ENCODE data around the gene RBPJ.

RBPJ gene

DNA sequence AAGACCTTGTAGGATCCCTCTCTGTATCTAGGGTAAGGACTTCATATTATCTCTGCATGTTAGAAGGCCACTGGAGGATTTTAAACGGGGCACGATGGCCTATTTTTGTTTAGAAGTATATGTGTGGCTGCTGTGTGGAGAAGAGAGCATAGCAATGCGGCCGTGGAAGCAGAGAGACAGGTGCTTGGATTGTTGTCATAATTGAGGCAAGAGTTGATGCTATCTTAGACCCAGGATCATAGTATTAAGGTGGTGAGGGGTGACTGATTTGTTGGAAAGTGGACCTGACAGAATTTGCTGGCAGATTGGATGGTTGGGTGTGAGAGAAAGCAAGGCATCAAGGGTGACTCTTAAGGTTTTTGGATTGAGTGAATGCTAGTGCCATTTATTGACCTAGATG, 106.1 kb downstream of the RBPJ start:
- H3K4me3 ChIP-seq (ENCODE audit: low read length) = no peak overlapping the region
- H3K9ac ChIP-seq (ENCODE audit: low read length) = no peak overlapping the region
- H3K9me3 ChIP-seq (ENCODE audit: control insufficient read depth, low read length) = no peaks in the 10 kb centered on the region
- H3K4me1 ChIP-seq (ENCODE audit: control insufficient read depth, insufficient read depth, low read length) = peaks cover 8% of the 10 kb centered on the region
- H3K27me3 ChIP-seq (replicated peaks; ENCODE audit: control insufficient read depth, insufficient read depth, low read length) = no peaks in the 10 kb centered on the region
- peaks cover 68% of the 10 kb centered on the region for H3K36me3 ChIP-seq (ENCODE audit: control insufficient read depth, insufficient read depth, low read length, severe bottlenecking)
- DNase-seq (ENCODE audit: low read depth) = no peak

DNA sequence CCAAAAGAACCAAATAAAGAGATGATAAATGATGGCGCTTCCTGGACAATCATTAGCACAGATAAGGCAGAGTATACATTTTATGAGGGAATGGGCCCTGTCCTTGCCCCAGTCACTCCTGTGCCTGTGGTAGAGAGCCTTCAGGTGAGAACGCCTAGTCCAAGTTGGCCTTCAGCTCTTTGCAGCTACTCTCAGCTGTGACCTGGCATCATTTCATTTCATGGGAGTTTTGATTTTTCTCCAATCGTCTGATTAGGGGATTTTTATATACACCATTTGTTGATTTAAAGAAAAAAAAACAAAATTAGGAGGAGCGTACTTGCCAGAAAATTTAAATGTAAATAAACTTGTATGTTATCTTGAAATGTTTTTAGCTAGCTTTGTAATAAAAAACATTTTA, 109.1 kb downstream of the RBPJ start:
- no peak for DNase-seq (ENCODE audit: low read depth)
- no peaks in the 10 kb centered on the region for H3K9me3 ChIP-seq (ENCODE audit: control insufficient read depth, low read length)
- H3K9ac ChIP-seq (ENCODE audit: low read length) = no peak overlapping the region
- peaks cover 23% of the 10 kb centered on the region for H3K4me1 ChIP-seq (ENCODE audit: control insufficient read depth, insufficient read depth, low read length)
- H3K27me3 ChIP-seq (replicated peaks; ENCODE audit: control insufficient read depth, insufficient read depth, low read length) = no peaks in the 10 kb centered on the region
- H3K4me3 ChIP-seq (ENCODE audit: low read length) = no peak overlapping the region
- peaks cover 60% of the 10 kb centered on the region for H3K36me3 ChIP-seq (ENCODE audit: control insufficient read depth, insufficient read depth, low read length, severe bottlenecking)

DNA sequence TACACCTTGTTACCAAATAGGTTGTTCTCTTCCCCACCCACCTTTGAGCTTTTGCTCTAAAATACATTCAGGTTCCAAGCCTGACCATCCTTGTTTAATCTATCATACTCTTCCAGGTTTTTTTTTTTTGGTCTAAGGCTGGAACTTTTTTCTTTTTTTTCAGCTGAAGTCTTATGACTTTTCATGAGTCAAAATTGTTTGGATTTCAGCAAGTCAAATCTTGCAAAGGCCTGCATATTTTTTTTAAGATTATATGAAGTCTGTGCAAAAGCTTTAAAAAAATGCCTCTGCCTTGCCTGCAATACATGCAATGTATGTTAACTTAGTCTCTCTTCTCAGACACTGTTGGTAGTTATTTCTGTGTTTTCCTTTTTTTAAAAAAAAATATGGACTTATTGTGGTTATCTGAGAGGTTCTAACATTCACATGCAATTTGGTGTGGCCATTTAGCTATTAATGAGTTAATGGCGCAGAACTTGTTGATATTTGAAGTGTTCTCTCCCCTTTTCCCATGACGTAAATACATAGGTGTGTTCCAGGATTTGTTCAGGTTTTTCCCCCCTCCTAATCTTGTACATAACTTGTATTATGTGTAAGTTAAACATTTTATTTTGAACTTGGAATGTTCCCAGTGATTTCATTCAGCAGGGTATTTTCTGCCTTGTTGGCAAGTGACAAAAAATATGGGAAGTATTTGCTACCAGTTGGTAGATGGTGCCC, 110.8 kb downstream of the RBPJ start:
- no peak overlapping the region for H3K4me3 ChIP-seq (ENCODE audit: low read length)
- peak; percentile 32 for DNase-seq (ENCODE audit: low read depth)
- H3K36me3 ChIP-seq (ENCODE audit: control insufficient read depth, insufficient read depth, low read length, severe bottlenecking) = peaks cover 45% of the 10 kb centered on the region
- H3K4me1 ChIP-seq (ENCODE audit: control insufficient read depth, insufficient read depth, low read length) = peaks cover 28% of the 10 kb centered on the region
- H3K9me3 ChIP-seq (ENCODE audit: control insufficient read depth, low read length) = no peaks in the 10 kb centered on the region
- H3K27me3 ChIP-seq (replicated peaks; ENCODE audit: control insufficient read depth, insufficient read depth, low read length) = no peaks in the 10 kb centered on the region
- no peak overlapping the region for H3K9ac ChIP-seq (ENCODE audit: low read length)

DNA sequence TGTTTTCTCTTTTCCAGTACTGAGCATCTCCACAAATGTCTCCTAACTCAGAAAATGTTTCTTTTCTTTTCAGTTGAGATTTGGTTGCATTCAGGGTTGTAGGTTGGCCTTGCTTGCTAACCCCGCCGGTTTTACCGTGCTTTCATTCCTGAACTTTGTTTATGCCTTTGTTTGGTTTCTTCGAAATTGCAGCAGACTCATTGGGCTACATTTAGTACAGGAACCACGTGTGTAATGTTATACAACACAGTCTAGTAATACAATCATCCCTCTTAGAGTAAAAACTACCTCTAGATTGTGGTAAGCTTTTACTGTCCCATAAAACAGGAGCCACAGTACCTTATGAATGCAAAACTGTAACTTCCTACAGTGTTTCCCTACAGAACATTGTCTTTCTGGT, 111.6 kb downstream of the RBPJ start:
- Histone ChIP-seq H3K9ac (ENCODE audit: low read length) (no peak overlapping the region), H3K4me3 (ENCODE audit: low read length) (no peak overlapping the region), H3K27me3 (replicated peaks; ENCODE audit: control insufficient read depth, insufficient read depth, low read length) (no peaks in the 10 kb centered on the region), H3K36me3 (ENCODE audit: control insufficient read depth, insufficient read depth, low read length, severe bottlenecking) (peaks cover 47% of the 10 kb centered on the region), H3K9me3 (ENCODE audit: control insufficient read depth, low read length) (no peaks in the 10 kb centered on the region), H3K4me1 (ENCODE audit: control insufficient read depth, insufficient read depth, low read length) (peaks cover 28% of the 10 kb centered on the region)
- DNase-seq (ENCODE audit: low read depth) = no peak

DNA sequence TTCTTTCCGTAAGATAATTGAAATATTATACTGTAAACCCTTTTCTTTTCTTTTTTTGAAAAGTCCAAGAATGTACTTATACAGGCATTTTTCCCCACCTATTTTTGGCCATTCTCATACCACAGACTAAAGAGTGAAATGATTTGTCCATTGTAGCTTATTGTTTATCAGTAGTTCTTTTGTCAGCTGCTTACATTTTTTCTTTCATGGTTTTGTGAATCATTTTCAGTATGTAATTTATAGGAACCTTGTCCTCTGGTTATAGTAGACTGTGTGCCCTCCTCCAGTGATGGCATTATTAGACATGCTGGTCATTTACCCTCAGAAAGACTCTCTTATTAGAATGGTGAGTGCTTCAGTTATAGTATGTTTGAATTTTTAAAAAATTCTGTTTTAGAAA, 112.7 kb downstream of the RBPJ start:
- no peak overlapping the region for H3K4me3 ChIP-seq (ENCODE audit: low read length)
- H3K4me1 ChIP-seq (ENCODE audit: control insufficient read depth, insufficient read depth, low read length) = peaks cover 31% of the 10 kb centered on the region
- H3K9me3 ChIP-seq (ENCODE audit: control insufficient read depth, low read length) = no peaks in the 10 kb centered on the region
- no peaks in the 10 kb centered on the region for H3K27me3 ChIP-seq (replicated peaks; ENCODE audit: control insufficient read depth, insufficient read depth, low read length)
- H3K36me3 ChIP-seq (ENCODE audit: control insufficient read depth, insufficient read depth, low read length, severe bottlenecking) = peaks cover 51% of the 10 kb centered on the region
- DNase-seq (ENCODE audit: low read depth) = no peak
- peak overlapping the region; percentile 11 for H3K9ac ChIP-seq (ENCODE audit: low read length)

DNA sequence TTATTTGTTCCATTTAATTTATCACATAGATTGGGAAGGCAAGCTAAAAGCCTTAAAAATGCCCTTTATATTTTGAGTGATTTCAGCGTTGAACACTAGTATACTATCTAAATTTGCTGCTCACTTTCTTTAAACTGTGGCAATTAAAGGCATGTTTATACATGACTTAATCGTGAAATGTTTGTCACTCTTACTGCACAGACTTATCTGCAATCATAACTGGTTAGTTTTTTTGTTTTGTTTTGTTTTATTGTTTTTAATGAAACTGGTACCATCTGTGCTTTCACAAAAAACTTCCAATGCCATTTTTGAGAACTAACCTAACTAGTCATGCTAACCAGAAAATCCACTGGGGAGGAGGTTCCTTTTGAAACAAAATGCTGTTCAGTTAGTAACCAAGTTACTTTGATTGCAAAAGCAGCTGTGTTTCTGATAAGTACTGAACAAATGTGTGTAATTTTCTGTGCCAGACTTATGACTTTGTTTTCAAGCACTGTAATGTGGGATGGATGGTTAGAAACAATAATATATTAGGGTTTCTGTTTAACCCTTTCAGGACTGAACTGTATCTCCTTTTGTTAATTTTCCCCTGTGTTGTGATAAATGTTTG, 113.3 kb downstream of the RBPJ start:
- H3K9ac ChIP-seq (ENCODE audit: low read length) = peak overlapping the region; percentile 11
- H3K4me3 ChIP-seq (ENCODE audit: low read length) = no peak overlapping the region
- H3K4me1 ChIP-seq (ENCODE audit: control insufficient read depth, insufficient read depth, low read length) = peaks cover 31% of the 10 kb centered on the region
- H3K27me3 ChIP-seq (replicated peaks; ENCODE audit: control insufficient read depth, insufficient read depth, low read length) = no peaks in the 10 kb centered on the region
- H3K36me3 ChIP-seq (ENCODE audit: control insufficient read depth, insufficient read depth, low read length, severe bottlenecking) = peaks cover 49% of the 10 kb centered on the region
- H3K9me3 ChIP-seq (ENCODE audit: control insufficient read depth, low read length) = no peaks in the 10 kb centered on the region
- DNase-seq (ENCODE audit: low read depth) = peak; percentile 55

DNA sequence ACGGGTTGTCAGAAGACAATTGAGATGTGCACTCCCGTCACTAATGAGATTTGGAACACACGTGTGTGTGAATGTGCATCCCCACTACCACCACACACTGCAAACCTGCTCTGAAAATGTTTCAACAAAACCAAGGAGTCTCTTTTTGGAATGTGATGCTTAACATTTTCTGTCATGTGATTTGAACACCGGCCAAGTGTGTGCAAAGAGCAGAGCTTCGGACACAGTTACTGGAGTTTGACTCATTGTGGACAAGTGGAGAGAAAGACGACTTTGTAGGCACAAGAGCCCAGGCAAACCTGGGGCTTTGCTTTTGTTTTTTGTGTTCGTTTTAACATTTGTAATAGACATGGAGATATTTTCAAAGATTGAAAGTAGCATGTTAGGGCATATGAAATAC, 120.3 kb downstream of the RBPJ start:
- Histone ChIP-seq H3K4me1 (ENCODE audit: control insufficient read depth, insufficient read depth, low read length) (peaks cover 16% of the 10 kb centered on the region), H3K9ac (ENCODE audit: low read length) (no peak overlapping the region), H3K27me3 (replicated peaks; ENCODE audit: control insufficient read depth, insufficient read depth, low read length) (no peaks in the 10 kb centered on the region)

DNA sequence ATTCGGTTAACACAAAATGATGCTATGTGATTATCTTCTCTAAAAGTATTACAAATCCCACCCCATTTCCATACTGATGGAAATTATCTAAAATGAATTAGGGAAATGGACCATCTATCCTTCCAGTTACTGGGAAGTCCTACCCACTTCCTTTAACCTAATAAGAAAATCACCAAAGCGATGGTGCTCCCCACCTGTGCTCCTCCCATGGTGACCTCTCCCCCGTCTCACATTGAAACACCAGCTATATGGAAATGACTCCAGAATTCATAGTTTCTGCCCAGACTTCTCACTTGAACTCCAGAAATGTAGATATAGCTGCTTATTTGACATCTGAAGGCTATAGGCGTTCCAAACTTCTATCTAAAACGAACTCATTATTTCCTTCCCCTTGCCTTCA, 121.0 kb downstream of the RBPJ start:
- Histone ChIP-seq H3K9me3 (ENCODE audit: control insufficient read depth, low read length) (no peaks in the 10 kb centered on the region), H3K4me3 (ENCODE audit: low read length) (no peak overlapping the region), H3K27me3 (replicated peaks; ENCODE audit: control insufficient read depth, insufficient read depth, low read length) (no peaks in the 10 kb centered on the region), H3K36me3 (ENCODE audit: control insufficient read depth, insufficient read depth, low read length, severe bottlenecking) (peaks cover 17% of the 10 kb centered on the region), H3K9ac (ENCODE audit: low read length) (no peak overlapping the region), H3K4me1 (ENCODE audit: control insufficient read depth, insufficient read depth, low read length) (peaks cover 16% of the 10 kb centered on the region)
- no peak for DNase-seq (ENCODE audit: low read depth)

More for the DNA sequence above, 120.3 kb downstream of the RBPJ start:
- H3K4me3 ChIP-seq (ENCODE audit: low read length) = peak overlapping the region; percentile 34
- H3K36me3 ChIP-seq (ENCODE audit: control insufficient read depth, insufficient read depth, low read length, severe bottlenecking) = peaks cover 20% of the 10 kb centered on the region
- H3K9me3 ChIP-seq (ENCODE audit: control insufficient read depth, low read length) = no peaks in the 10 kb centered on the region
- peak; percentile 24 for DNase-seq (ENCODE audit: low read depth)

DNA sequence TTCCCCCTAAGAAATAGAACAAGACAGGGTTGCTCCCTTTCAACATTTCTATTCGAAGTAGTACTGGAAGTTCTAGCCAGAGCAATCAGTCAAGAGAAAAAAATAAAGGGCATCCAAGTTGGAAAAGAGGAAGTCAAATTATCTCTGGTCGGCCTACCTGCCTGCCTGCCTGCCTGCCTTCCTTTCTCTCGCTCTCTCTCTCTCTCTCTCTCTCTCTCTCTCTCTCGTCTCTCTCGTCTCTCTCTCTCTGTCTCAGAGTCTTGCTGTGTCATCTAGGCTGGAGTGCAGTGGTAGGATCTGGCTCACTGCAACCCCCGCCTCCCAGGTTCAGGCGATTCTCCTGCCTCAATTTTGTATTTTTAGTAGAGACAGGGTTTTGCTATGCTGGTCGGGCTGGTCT, 126.6 kb downstream of the RBPJ start:
- H3K27me3 ChIP-seq (replicated peaks; ENCODE audit: control insufficient read depth, insufficient read depth, low read length) = no peaks in the 10 kb centered on the region
- no peak overlapping the region for H3K4me3 ChIP-seq (ENCODE audit: low read length)
- no peak overlapping the region for H3K9ac ChIP-seq (ENCODE audit: low read length)
- H3K36me3 ChIP-seq (ENCODE audit: control insufficient read depth, insufficient read depth, low read length, severe bottlenecking) = no peaks in the 10 kb centered on the region
- H3K9me3 ChIP-seq (ENCODE audit: control insufficient read depth, low read length) = no peaks in the 10 kb centered on the region
- H3K4me1 ChIP-seq (ENCODE audit: control insufficient read depth, insufficient read depth, low read length) = no peaks in the 10 kb centered on the region
- no peak for DNase-seq (ENCODE audit: low read depth)

DNA sequence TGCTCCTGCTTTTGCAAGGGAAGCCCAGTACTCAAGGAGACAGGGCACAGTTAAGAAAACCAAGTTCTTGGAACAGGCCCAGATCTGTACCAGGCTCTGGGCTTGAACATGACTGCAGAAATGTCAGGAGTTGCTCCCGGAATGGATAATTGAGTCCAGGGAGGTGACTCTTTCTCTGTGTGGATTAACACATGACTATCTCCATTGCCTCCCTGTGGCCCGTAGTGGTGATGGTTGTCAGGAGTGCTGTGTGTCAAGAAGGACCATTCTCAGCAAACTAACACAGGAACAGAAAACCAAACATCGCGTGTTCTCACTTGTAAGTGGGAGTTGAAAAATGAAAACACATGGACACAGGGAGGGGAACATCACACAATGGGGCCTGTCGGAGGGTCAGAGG, 129.6 kb downstream of the RBPJ start:
- Histone ChIP-seq H3K27me3 (replicated peaks; ENCODE audit: control insufficient read depth, insufficient read depth, low read length) (no peaks in the 10 kb centered on the region), H3K9ac (ENCODE audit: low read length) (no peak overlapping the region), H3K4me1 (ENCODE audit: control insufficient read depth, insufficient read depth, low read length) (no peaks in the 10 kb centered on the region), H3K36me3 (ENCODE audit: control insufficient read depth, insufficient read depth, low read length, severe bottlenecking) (no peaks in the 10 kb centered on the region), H3K4me3 (ENCODE audit: low read length) (no peak overlapping the region), H3K9me3 (ENCODE audit: control insufficient read depth, low read length) (no peaks in the 10 kb centered on the region)
- DNase-seq (ENCODE audit: low read depth) = no peak

DNA sequence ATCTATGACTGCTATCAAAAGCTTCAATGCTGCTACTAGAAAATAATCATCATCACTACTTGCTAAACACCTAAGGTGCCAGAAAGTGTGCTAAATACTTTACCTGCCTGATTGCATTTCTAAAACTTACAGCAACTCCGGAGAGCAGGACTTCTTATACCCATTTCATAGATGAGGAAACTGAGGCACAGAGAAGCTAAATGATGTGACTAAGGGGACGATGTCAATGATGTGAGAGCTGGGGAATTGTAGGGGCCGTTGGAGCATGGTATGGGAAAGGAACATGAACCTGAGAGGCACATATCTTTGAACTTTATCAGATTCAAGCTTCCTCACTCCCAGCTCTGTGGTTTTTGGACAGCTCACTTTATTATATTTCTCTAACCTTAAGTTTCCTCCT, 130.8 kb downstream of the RBPJ start:
- Histone ChIP-seq H3K27me3 (replicated peaks; ENCODE audit: control insufficient read depth, insufficient read depth, low read length) (no peaks in the 10 kb centered on the region), H3K9ac (ENCODE audit: low read length) (no peak overlapping the region), H3K4me3 (ENCODE audit: low read length) (no peak overlapping the region), H3K9me3 (ENCODE audit: control insufficient read depth, low read length) (no peaks in the 10 kb centered on the region), H3K4me1 (ENCODE audit: control insufficient read depth, insufficient read depth, low read length) (no peaks in the 10 kb centered on the region), H3K36me3 (ENCODE audit: control insufficient read depth, insufficient read depth, low read length, severe bottlenecking) (no peaks in the 10 kb centered on the region)
- no peak for DNase-seq (ENCODE audit: low read depth)

Data from adipocyte (in vitro differentiated cells).